SK-N-SH treated with all-trans-retinoic acid at 6 μM for 48 hours (cell line): ENCODE measurements around the gene NTNG1.

Experiments
- ARNTL ChIP-seq: fragments of 450-650 bp; formaldehyde crosslinking; IDR thresholded peaks from 2 replicates; pipeline ENCODE4 v1.5.0; 2020; ENCODE audit warnings: low read depth, mild to moderate bottlenecking, moderate library complexity, borderline replicate concordance
- OSR1 ChIP-seq: fragments of 250-450 bp; sonication (Bioruptor Pico); IDR thresholded peaks from 2 replicates; pipeline ENCODE4 v1.8.0; 2022; ENCODE audit warnings: moderate library complexity, mild to moderate bottlenecking, inconsistent platforms
- RARB ChIP-seq: fragments of 250-450 bp; sonication (Bioruptor Pico); IDR thresholded peaks from 2 replicates; pipeline ENCODE4 v1.8.0; 2021; ENCODE audit warnings: mild to moderate bottlenecking, moderate library complexity
- SNAI2 ChIP-seq: fragments of 250-450 bp; sonication (Bioruptor Pico); IDR thresholded peaks from 2 replicates; pipeline ENCODE4 v1.5.0; 2020; ENCODE audit warnings: mild to moderate bottlenecking, moderate library complexity
- TOX ChIP-seq: fragments of 250-450 bp; sonication (Bioruptor Pico); IDR thresholded peaks from 2 replicates; pipeline ENCODE4 v1.8.0; 2021; ENCODE audit warnings: mild to moderate bottlenecking, moderate library complexity, borderline replicate concordance
- ZFP30 ChIP-seq: fragments of 450-650 bp; formaldehyde crosslinking; IDR thresholded peaks from 2 replicates; pipeline ENCODE4 v1.5.0; 2022; ENCODE audit warnings: mild to moderate bottlenecking, moderate library complexity
- ZNF565 ChIP-seq: fragments of 450-650 bp; formaldehyde crosslinking; conservative IDR thresholded peaks from 2 replicates; pipeline ENCODE4 v1.5.0; 2020; ENCODE audit warnings: low read depth, mild to moderate bottlenecking, moderate library complexity
- ZNF70 ChIP-seq: fragments of 450-650 bp; formaldehyde crosslinking; IDR thresholded peaks from 2 replicates; pipeline ENCODE4 v1.5.0; 2020; ENCODE audit warnings: mild to moderate bottlenecking, moderate library complexity
- TF ChIP-seq, protein P1 (sequence below): fragments of 250-450 bp; sonication (Bioruptor Pico); IDR thresholded peaks from 2 replicates; pipeline ENCODE4 v1.8.0; 2020; ENCODE audit warnings: mild to moderate bottlenecking, moderate library complexity, borderline replicate concordance
- TF ChIP-seq, protein P2 (sequence below): fragments of 250-450 bp; sonication (Bioruptor Pico); IDR thresholded peaks from 2 replicates; pipeline ENCODE4 v1.5.1; 2020; ENCODE audit warnings: low read depth, mild to moderate bottlenecking, moderate library complexity
- TF ChIP-seq, protein P3 (sequence below): fragments of 250-450 bp; sonication (Bioruptor Pico); IDR thresholded peaks from 2 replicates; pipeline ENCODE4 v1.5.0; 2020; ENCODE audit warnings: mild to moderate bottlenecking, moderate library complexity

DNA sequence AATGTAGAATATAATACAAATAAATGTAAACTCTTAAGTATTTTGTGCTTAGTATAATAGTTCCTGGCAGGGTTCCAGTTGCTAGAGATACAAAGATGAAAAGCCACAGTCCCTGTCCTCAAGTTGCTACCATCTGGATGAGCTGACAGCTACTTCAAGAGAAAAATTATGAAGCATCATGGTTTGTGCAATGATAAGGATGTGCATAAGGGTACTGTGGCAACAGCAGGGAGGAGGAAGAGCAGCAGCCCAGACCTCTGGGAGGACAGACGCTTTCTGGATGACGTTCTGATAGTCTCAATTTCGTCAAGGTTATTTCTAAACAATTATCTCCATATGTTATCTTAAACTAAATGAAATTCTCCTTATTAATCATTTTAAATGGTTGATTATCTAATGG, 198.9 kb downstream of the NTNG1 start:
- TF ChIP-seq, protein P1, sequence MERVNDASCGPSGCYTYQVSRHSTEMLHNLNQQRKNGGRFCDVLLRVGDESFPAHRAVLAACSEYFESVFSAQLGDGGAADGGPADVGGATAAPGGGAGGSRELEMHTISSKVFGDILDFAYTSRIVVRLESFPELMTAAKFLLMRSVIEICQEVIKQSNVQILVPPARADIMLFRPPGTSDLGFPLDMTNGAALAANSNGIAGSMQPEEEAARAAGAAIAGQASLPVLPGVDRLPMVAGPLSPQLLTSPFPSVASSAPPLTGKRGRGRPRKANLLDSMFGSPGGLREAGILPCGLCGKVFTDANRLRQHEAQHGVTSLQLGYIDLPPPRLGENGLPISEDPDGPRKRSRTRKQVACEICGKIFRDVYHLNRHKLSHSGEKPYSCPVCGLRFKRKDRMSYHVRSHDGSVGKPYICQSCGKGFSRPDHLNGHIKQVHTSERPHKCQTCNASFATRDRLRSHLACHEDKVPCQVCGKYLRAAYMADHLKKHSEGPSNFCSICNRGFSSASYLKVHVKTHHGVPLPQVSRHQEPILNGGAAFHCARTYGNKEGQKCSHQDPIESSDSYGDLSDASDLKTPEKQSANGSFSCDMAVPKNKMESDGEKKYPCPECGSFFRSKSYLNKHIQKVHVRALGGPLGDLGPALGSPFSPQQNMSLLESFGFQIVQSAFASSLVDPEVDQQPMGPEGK, result no peak
- no peak for TF ChIP-seq ZNF70
- no peak for TF ChIP-seq SNAI2 (CRISPR knock-in tag)
- no peak for TF ChIP-seq OSR1
- TF ChIP-seq ZFP30 (CRISPR knock-in tag), result no peak
- no peak for TF ChIP-seq TOX (CRISPR knock-in tag)
- TF ChIP-seq, protein P2, sequence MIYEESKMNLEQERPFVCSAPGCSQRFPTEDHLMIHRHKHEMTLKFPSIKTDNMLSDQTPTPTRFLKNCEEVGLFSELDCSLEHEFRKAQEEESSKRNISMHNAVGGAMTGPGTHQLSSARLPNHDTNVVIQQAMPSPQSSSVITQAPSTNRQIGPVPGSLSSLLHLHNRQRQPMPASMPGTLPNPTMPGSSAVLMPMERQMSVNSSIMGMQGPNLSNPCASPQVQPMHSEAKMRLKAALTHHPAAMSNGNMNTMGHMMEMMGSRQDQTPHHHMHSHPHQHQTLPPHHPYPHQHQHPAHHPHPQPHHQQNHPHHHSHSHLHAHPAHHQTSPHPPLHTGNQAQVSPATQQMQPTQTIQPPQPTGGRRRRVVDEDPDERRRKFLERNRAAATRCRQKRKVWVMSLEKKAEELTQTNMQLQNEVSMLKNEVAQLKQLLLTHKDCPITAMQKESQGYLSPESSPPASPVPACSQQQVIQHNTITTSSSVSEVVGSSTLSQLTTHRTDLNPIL (CRISPR knock-in tag), result no peak
- TF ChIP-seq ARNTL, result no peak
- TF ChIP-seq, protein P3, sequence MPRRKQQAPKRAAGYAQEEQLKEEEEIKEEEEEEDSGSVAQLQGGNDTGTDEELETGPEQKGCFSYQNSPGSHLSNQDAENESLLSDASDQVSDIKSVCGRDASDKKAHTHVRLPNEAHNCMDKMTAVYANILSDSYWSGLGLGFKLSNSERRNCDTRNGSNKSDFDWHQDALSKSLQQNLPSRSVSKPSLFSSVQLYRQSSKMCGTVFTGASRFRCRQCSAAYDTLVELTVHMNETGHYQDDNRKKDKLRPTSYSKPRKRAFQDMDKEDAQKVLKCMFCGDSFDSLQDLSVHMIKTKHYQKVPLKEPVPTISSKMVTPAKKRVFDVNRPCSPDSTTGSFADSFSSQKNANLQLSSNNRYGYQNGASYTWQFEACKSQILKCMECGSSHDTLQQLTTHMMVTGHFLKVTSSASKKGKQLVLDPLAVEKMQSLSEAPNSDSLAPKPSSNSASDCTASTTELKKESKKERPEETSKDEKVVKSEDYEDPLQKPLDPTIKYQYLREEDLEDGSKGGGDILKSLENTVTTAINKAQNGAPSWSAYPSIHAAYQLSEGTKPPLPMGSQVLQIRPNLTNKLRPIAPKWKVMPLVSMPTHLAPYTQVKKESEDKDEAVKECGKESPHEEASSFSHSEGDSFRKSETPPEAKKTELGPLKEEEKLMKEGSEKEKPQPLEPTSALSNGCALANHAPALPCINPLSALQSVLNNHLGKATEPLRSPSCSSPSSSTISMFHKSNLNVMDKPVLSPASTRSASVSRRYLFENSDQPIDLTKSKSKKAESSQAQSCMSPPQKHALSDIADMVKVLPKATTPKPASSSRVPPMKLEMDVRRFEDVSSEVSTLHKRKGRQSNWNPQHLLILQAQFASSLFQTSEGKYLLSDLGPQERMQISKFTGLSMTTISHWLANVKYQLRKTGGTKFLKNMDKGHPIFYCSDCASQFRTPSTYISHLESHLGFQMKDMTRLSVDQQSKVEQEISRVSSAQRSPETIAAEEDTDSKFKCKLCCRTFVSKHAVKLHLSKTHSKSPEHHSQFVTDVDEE (CRISPR knock-in tag), result no peak
- no peak for TF ChIP-seq RARB (CRISPR knock-in tag)
- no peak for TF ChIP-seq ZNF565 (CRISPR knock-in tag)
